Nephron (organoid): Measurements from ENCODE around the gene P2RX5.
A peak's percentile ranks its signal among the peaks of the same experiment; 100 is the strongest.

Source experiments
- H3K27ac Mint-ChIP-seq, 3 experiments: 2 replicates each; pipeline ENCODE4 v1.8.0; 2020; ENCODE audit warnings: mixed read lengths in 3 of 3, mild to moderate bottlenecking in 2 of 3, moderate library complexity in 1 of 3
- H3K27me3 Mint-ChIP-seq: 2 replicates; pipeline ENCODE4 v1.8.0; 2021; ENCODE audit warnings: low read depth, mild to moderate bottlenecking, moderate library complexity, mixed read lengths
- H3K36me3 Mint-ChIP-seq: 2 replicates; pipeline ENCODE4 v1.8.0; 2020; ENCODE audit warnings: low read depth, mixed read lengths
- H3K4me1 Mint-ChIP-seq: 2 replicates; pipeline ENCODE4 v1.8.0; 2020; ENCODE audit warnings: mixed read lengths
- H3K4me3 Mint-ChIP-seq, 3 experiments: 2 replicates each; pipeline ENCODE4 v1.8.0; 2020; ENCODE audit warnings: mild to moderate bottlenecking in 3 of 3, mixed read lengths in 3 of 3, moderate library complexity in 2 of 3
- H3K9me3 Mint-ChIP-seq: 2 replicates; pipeline ENCODE4 v1.8.0; 2020; ENCODE audit warnings: mixed read lengths
- TF ChIP-seq, protein P1 (sequence below), 3 experiments: fragments of 200-600 bp; sonication (generic); IDR thresholded peaks; one replicate each; pipeline ENCODE4 v1.5.0; 2021; ENCODE audit warnings: antibody characterized with exemption in 3 of 3; ENCODE audit not compliant: unreplicated experiment in 3 of 3

The P2RX5 gene

GRCh38 chr17:3641717-3642486 lies 54.1 kb downstream of the P2RX5 start:
- H3K27ac Mint-ChIP-seq = no peak overlapping the region
- TF ChIP-seq, protein P1, sequence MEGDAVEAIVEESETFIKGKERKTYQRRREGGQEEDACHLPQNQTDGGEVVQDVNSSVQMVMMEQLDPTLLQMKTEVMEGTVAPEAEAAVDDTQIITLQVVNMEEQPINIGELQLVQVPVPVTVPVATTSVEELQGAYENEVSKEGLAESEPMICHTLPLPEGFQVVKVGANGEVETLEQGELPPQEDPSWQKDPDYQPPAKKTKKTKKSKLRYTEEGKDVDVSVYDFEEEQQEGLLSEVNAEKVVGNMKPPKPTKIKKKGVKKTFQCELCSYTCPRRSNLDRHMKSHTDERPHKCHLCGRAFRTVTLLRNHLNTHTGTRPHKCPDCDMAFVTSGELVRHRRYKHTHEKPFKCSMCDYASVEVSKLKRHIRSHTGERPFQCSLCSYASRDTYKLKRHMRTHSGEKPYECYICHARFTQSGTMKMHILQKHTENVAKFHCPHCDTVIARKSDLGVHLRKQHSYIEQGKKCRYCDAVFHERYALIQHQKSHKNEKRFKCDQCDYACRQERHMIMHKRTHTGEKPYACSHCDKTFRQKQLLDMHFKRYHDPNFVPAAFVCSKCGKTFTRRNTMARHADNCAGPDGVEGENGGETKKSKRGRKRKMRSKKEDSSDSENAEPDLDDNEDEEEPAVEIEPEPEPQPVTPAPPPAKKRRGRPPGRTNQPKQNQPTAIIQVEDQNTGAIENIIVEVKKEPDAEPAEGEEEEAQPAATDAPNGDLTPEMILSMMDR (IDR thresholded peaks at IDR 0.05; ENCODE audit: unreplicated experiment in 3 of 3) = no peak
- peaks cover 3% of the 10 kb centered on the region for H3K27me3 Mint-ChIP-seq
- peaks cover 8% of the 10 kb centered on the region for H3K36me3 Mint-ChIP-seq
- no peak overlapping the region for H3K4me3 Mint-ChIP-seq
- no peaks in the 10 kb centered on the region for H3K9me3 Mint-ChIP-seq
- peaks cover 16% of the 10 kb centered on the region for H3K4me1 Mint-ChIP-seq

DNA sequence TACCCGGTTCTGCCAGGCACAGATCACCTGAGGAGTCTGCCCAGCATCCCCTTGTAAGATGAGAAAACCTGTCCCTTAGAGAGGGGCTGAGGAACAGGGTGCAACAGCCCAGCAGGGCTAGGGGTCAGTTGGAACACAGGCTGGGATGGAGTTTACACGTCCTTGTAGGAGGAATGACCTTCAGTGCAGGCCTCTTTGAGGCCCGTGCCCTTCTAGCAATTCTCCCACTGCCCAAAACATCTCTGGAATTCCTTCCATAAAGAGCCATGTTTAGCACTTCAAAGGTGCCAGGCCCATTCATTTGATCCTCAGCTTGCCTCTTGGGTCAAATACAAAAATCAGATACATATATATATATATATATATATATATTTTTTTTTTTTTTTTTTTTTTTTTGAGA lies 54.9 kb downstream of the P2RX5 start:
- H3K9me3 Mint-ChIP-seq = no peaks in the 10 kb centered on the region
- no peak overlapping the region for H3K4me3 Mint-ChIP-seq
- TF ChIP-seq, protein P1 (IDR thresholded peaks at IDR 0.05; ENCODE audit: unreplicated experiment in 3 of 3) = no peak
- H3K27ac Mint-ChIP-seq = no peak overlapping the region
- peaks cover 8% of the 10 kb centered on the region for H3K36me3 Mint-ChIP-seq
- peaks cover 16% of the 10 kb centered on the region for H3K4me1 Mint-ChIP-seq
- H3K27me3 Mint-ChIP-seq = peaks cover 3% of the 10 kb centered on the region

- H3K4me3 Mint-ChIP-seq = peak overlapping the region; percentile 51 to 71 (median 59)
- peaks cover 3% of the 10 kb centered on the region for H3K27me3 Mint-ChIP-seq
- TF ChIP-seq, protein P1 (IDR thresholded peaks at IDR 0.05; ENCODE audit: unreplicated experiment in 3 of 3) = no peak
- peaks cover 16% of the 10 kb centered on the region for H3K4me1 Mint-ChIP-seq
- H3K27ac Mint-ChIP-seq = peak overlapping the region in 1 of 3 experiments; percentile 8
- H3K9me3 Mint-ChIP-seq = no peaks in the 10 kb centered on the region
- H3K36me3 Mint-ChIP-seq = peaks cover 8% of the 10 kb centered on the region
These were observed 55.9 kb downstream of the P2RX5 start for GRCh38 chr17:3639981-3640596.

- H3K9me3 Mint-ChIP-seq = no peaks in the 10 kb centered on the region
- H3K27me3 Mint-ChIP-seq = peaks cover 3% of the 10 kb centered on the region
- H3K4me3 Mint-ChIP-seq = peak overlapping the region; percentile 85 to 98 (median 93)
- H3K4me1 Mint-ChIP-seq = peaks cover 22% of the 10 kb centered on the region
- H3K27ac Mint-ChIP-seq = peak overlapping the region; percentile 70 to 99 (median 71)
- TF ChIP-seq, protein P1 (IDR thresholded peaks at IDR 0.05; ENCODE audit: unreplicated experiment in 3 of 3) = no peak
- peaks cover 16% of the 10 kb centered on the region for H3K36me3 Mint-ChIP-seq
These were observed 59.0 kb downstream of the P2RX5 start for GRCh38 chr17:3636908-3637373.

DNA sequence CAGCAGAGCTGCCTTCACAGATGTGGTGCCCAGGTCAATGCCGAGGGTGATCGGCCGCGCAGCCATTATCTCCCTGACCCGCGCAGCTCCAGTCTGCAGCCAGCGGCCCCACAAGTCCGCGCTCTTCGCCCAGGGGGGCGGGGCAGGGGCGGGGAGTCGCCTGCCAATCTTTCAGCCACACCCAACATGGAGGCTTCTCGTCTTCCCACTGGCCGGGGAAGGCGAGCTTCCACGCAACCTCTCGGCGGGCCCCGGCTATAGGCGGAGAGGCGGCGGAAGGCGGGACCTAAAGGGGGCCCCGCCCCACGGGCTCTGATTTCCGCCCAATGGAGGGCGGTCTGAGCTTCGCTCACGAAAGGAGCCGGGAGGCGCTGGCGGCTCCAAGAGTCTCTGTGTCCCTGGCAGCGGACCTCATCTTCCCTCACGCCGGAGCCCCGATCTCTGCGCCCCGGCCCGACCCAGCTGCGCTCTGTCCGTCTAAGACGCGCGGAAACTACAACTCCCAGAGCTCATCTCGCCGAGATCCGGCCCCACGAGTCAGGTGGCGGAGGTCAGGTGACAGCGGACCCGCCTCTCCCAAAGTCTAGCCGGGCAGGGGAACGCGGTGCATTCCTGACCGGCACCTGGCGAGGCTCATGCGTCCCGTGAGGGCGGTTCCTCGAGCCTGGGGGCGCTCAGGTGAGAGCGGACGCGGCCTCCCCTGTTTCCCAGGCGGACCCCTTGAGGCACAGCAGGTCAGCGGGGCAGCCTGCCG lies 59.6 kb downstream of the P2RX5 start, which contains the start of the genes CTNS and SHPK:
Gene CTNS (plus strand): TSS at position 607 of the 754 bp plus-strand sequence. CDS start 3,447 bp downstream, outside the sequence.
Gene SHPK (minus strand): TSS at position 97 of the 754 bp plus-strand sequence. CDS start 31 bp downstream, at position 66.
- Mint-ChIP-seq H3K9me3 (no peaks in the 10 kb centered on the region), H3K4me1 (peaks cover 22% of the 10 kb centered on the region), H3K27ac (peak within 1 kb of the TSS; percentile 99 to 100 (median 99)), H3K27me3 (peaks cover 3% of the 10 kb centered on the region), H3K4me3 (peak within 1 kb of the TSS; percentile 93 to 99 (median 98)), H3K36me3 (peaks cover 12% of the 10 kb centered on the region)
- TF ChIP-seq, protein P1 (IDR thresholded peaks at IDR 0.05; ENCODE audit: unreplicated experiment in 3 of 3) = no peak
